HG02852 (cell line): ENCODE results near the gene ELOVL3.
"Not testable (repeated sequence)": the region's sequence is repeated elsewhere in the genome, so short reads cannot be mapped to it uniquely, and the experiment has no call there.

Experiments
- ATAC-seq: cut with Tn5 transposase; IDR thresholded peaks from one replicate; pipeline ENCODE4 v1.9.1; 2021; ENCODE audit warnings: mild to moderate bottlenecking, moderate library complexity; ENCODE audit not compliant: unreplicated experiment

Gene ELOVL3

DNA sequence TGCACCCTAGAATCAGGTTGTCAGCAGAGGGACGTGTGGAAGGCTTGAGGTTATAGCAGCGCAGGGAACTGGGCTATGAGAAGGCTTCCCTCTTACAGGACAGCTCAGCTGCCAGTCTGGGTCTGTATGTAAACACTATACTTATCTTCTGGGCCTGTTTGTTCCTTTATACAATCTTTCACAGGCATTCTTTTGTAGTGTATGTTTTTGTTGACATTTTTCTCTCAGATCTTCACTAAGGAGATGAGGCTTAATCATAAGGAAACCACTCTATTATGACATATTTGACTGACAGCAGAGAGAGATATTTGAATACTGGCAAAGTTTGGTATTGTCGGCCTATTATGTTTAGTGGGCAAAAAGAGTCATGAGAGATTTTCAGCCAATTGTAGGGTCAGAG is 20.2 kb downstream of the ELOVL3 start:
- ATAC-seq, result no peak

- no peak for ATAC-seq
These were observed 21.6 kb downstream of the ELOVL3 start for GRCh38 chr10:102247734-102248133.

DNA sequence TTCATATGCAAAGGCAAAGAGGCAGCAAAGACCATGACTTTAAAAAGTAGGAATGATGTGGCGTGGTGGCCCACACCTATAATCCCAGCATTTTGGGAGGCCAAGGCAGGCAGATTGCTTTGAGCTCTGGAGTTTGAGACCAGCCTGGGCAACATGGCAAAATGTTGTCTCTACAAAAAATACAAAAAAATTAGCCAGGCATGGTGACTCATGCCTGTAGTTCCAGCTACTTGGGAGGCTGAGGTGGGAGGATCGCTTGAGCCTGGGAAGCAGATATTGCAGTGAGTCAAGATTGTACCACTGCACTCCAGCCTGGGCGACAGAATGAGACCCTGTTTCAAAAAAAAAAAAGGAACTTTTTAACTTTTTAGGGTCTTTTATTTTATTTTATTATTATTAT is 26.4 kb downstream of the ELOVL3 start:
- ATAC-seq, result not testable (repeated sequence)

- no peak for ATAC-seq
These were observed 28.3 kb downstream of the ELOVL3 start for GRCh38 chr10:102254426-102254825.

- no peak for ATAC-seq
These were observed 29.3 kb downstream of the ELOVL3 start for GRCh38 chr10:102255404-102255803.

GRCh38 chr10:102261196-102261595 is 35.1 kb downstream of the ELOVL3 start:
- ATAC-seq, result no peak

DNA sequence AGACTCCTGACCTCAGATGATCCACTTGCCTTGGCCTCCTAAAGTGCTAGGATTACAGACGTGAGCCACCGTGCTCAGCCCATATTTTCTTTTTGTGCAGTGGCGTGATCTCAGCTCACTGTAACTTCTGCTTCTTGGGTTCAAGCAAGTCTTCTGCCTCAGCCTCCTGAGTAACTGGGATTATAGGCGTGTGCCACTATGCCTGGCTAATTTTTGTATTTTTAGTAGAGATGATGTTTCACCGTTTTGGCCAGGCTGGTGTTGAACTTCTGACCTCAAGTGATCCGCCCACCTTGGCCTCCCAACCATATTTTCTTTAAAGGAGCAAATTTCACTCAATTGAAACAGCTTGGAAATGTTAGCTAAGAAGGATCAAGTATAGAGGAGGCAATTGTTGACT is 35.7 kb downstream of the ELOVL3 start:
- ATAC-seq, result no peak

GRCh38 chr10:102262744-102263370 is 36.8 kb downstream of the ELOVL3 start:
- ATAC-seq, result no peak

DNA sequence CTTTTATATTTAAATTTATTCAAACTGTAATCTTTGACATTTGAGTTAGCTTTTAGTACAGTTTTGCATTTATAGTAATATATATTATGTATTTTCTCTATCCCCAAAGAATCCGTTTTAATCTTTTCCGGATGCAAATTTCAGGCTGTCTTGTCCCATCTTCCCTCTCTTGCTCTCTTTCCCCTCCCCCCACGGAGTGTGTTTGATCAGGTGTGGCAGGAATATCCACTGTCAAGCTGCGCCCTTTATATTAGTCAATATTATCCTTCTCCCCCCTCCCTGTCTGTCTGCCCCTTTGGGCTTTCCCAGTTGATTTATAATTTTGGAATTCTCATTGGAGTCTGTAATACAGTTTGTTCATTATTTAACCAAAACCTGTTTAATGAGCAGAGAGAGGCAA is 38.3 kb downstream of the ELOVL3 start:
- ATAC-seq, result no peak

GRCh38 chr10:102266670-102267069 is 40.6 kb downstream of the ELOVL3 start:
- ATAC-seq, result no peak

- no peak for ATAC-seq
These were observed 41.6 kb downstream of the ELOVL3 start for GRCh38 chr10:102267748-102268147.

GRCh38 chr10:102268375-102268888 is 42.3 kb downstream of the ELOVL3 start:
- ATAC-seq, result no peak

- no peak for ATAC-seq
These were observed 42.9 kb downstream of the ELOVL3 start for GRCh38 chr10:102269017-102269416.

DNA sequence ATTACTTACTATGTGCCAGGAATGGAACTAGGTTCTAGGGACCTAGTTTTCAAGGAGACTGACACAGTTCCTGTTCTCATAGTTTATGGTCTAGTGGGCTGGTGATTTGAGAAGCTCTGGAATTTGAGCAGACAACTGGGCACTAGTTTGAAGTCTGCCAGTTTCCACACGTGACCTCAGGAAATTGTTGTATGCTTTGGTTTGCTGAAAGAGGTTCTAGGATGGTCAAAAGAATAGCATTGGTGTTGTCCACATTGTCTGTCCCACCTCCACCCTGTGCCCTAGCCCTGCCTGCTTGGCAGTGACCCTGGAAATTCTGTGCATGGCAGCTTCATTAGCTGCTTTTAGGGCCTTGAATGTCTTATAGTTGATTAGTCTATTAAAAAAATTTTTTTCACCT is 48.0 kb downstream of the ELOVL3 start:
- ATAC-seq, result no peak

DNA sequence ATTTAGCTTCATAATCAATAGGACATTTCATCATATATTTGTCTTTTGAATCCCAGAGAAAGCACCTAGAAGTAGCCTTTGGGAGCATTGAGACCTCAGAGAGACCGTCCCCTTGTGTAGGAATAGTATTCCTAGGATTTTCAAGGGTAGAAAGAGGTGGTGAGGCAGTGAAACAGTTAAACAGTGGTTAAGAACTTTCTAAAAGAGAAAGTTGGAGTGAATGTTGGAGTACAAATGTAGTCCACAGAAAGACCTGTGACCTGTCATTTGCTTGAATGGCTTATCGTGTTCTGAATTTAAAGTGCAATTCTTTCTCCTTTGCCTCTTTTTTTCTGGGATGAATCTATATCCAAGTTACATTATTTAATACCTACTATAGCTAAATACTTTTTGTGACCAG is 49.2 kb downstream of the ELOVL3 start:
- ATAC-seq, result no peak

DNA sequence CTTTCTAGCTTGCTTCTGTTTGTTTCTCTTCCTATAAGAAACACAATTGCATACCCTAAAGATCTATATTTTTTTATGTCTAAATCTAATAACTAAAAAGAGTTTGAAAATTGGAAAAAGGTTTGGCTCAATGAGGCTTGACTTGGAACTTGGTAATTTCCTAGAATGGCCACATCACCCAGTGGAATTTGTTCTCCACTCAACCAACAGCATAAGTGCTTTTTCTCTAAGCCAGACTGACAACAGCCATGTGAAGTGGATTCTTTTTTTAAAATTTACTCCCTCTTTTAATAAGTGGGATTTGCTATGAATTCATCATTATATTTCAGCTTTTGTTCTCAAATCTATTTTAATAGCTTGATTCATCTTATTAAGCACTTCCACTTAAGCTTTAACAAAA is 53.0 kb downstream of the ELOVL3 start:
- ATAC-seq, result no peak
